ENCODE measurements around the gene KRTDAP. TPM values are rescaled to one million over a fixed set of nuclear protein-coding genes. Genes with fewer than 3 reads are reported as not detected.

Gene KRTDAP
- total RNA-seq, 1 experiment from 2014 or later, result not detected

Other genes with a start within 250 kb of the KRTDAP start
- gene LSR, start 241.5 kb downstream of the KRTDAP start, total RNA-seq (2014; rRNA removed; shearing (Covaris generic)), result 16.7 and 18.7 TPM in 2 replicates
- gene USF2, start 221.5 kb downstream of the KRTDAP start, total RNA-seq (2014; rRNA removed; shearing (Covaris generic)), result 90.7 and 98.8 TPM in 2 replicates
- gene HAMP, start 207.9 kb downstream of the KRTDAP start, total RNA-seq (2014; rRNA removed; shearing (Covaris generic)), result not detected in 2 replicates
- gene MAG, start 198.3 kb downstream of the KRTDAP start, total RNA-seq (2014; rRNA removed; shearing (Covaris generic)), result not detected in 2 replicates
- not detected in 2 replicates for gene CD22, start 161.3 kb downstream of the KRTDAP start, total RNA-seq (2014; rRNA removed; shearing (Covaris generic))
- not detected in 2 replicates for gene FFAR1, start 142.6 kb downstream of the KRTDAP start, total RNA-seq (2014; rRNA removed; shearing (Covaris generic))
- gene FFAR3, start 132.0 kb downstream of the KRTDAP start, total RNA-seq (2014; rRNA removed; shearing (Covaris generic)), result not detected in 2 replicates
- gene GPR42, start 119.4 kb downstream of the KRTDAP start, total RNA-seq (2014; rRNA removed; shearing (Covaris generic)), result not detected in 2 replicates
- gene FFAR2, start 42.2 kb downstream of the KRTDAP start, total RNA-seq (2014; rRNA removed; shearing (Covaris generic)), result not detected in 2 replicates
- 85.4 and 136 TPM in 2 replicates for gene DMKN, start 23.2 kb upstream of the KRTDAP start, total RNA-seq (2014; rRNA removed; shearing (Covaris generic))
- gene SBSN, start 37.8 kb upstream of the KRTDAP start, total RNA-seq (2014; rRNA removed; shearing (Covaris generic)), result not detected in 2 replicates
- gene GAPDHS, start 43.0 kb upstream of the KRTDAP start, total RNA-seq (2014; rRNA removed; shearing (Covaris generic)), result 3.2 TPM in 1 of 2 replicates, not detected in the other
- 208 and 254 TPM in 2 replicates for gene TMEM147, start 55.2 kb upstream of the KRTDAP start, total RNA-seq (2014; rRNA removed; shearing (Covaris generic))
- not detected in 2 replicates for gene ATP4A, start 73.2 kb upstream of the KRTDAP start, total RNA-seq (2014; rRNA removed; shearing (Covaris generic))
- not detected in 2 replicates for gene PMIS2, start 95.7 kb upstream of the KRTDAP start, total RNA-seq (2014; rRNA removed; shearing (Covaris generic))
- gene HAUS5, start 122.3 kb upstream of the KRTDAP start, total RNA-seq (2014; rRNA removed; shearing (Covaris generic)), result 21.5 and 32.4 TPM in 2 replicates
- 108 and 119 TPM in 2 replicates for gene RBM42, start 138.6 kb upstream of the KRTDAP start, total RNA-seq (2014; rRNA removed; shearing (Covaris generic))
- not detected in 2 replicates for gene ETV2, start 151.3 kb upstream of the KRTDAP start, total RNA-seq (2014; rRNA removed; shearing (Covaris generic))
- 284 and 429 TPM in 2 replicates for gene COX6B1, start 157.9 kb upstream of the KRTDAP start, total RNA-seq (2014; rRNA removed; shearing (Covaris generic))
- gene UPK1A, start 176.1 kb upstream of the KRTDAP start, total RNA-seq (2014; rRNA removed; shearing (Covaris generic)), result 0.62 TPM in 1 of 2 replicates, not detected in the other
- gene ZBTB32, start 214.1 kb upstream of the KRTDAP start, total RNA-seq (2014; rRNA removed; shearing (Covaris generic)), result 0.17 TPM in 1 of 2 replicates, not detected in the other
- 2.5 and 4.6 TPM in 2 replicates for gene KMT2B, start 227.5 kb upstream of the KRTDAP start, total RNA-seq (2014; rRNA removed; shearing (Covaris generic))